ENCODE measurements around the gene IL10RB.

DNA sequence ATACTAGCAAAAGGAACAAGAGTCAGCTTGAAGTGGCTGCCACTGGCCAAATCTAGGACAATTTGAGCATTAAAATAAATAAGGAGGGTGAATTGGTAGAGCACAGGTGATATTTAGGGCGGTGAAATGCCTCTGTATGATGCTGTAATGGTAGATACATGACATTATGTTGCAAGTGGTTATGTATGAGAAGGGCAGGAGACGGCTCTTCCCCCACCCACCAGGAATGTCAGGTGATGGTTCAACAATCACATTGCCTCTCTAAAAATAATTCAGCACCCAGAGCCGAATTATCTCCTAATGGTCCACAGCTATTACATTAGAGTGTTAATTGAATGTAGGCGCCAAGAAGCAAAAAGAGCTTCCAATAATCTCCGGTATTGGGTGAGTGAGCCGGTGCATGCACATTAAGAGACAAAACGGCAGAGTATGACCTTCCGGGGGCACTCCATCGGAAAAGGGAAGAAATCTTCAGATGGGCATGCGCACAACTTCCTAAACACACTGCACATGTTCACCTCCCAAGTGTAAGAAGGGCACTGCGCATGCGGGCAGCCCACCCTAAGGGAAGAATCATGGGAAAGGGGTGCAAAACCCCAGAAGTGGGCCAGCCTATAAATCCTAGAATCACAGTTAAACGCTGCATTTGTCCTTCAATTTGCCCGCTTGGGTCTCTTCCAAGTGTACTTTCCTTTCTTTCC lies 51.8 kb downstream of the IL10RB start:
- no peak for TF ChIP-seq POLR2A (IDR thresholded peaks at IDR 0.05)
- TF ChIP-seq POLR2AphosphoS5 (IDR thresholded peaks at IDR 0.05; ENCODE audit: insufficient read depth in 1 of 2, low read depth in 1 of 2), result no peak
- TF ChIP-seq, protein P1, sequence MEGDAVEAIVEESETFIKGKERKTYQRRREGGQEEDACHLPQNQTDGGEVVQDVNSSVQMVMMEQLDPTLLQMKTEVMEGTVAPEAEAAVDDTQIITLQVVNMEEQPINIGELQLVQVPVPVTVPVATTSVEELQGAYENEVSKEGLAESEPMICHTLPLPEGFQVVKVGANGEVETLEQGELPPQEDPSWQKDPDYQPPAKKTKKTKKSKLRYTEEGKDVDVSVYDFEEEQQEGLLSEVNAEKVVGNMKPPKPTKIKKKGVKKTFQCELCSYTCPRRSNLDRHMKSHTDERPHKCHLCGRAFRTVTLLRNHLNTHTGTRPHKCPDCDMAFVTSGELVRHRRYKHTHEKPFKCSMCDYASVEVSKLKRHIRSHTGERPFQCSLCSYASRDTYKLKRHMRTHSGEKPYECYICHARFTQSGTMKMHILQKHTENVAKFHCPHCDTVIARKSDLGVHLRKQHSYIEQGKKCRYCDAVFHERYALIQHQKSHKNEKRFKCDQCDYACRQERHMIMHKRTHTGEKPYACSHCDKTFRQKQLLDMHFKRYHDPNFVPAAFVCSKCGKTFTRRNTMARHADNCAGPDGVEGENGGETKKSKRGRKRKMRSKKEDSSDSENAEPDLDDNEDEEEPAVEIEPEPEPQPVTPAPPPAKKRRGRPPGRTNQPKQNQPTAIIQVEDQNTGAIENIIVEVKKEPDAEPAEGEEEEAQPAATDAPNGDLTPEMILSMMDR (IDR thresholded peaks at IDR 0.05), result no peak

Data from vagina (tissue), 2 donors.